A673 (cell line): Measurements from ENCODE around the gene PIGL.

Experiments
- CTCF ChIP-seq: fragments of 300-800, 200-600 bp; sonication (generic); conservative IDR thresholded peaks from 2 replicates; pipeline ENCODE4 v1.5.1; 2017; ENCODE audit warnings: low read depth, mild to moderate bottlenecking, antibody characterized with exemption, low read length, moderate library complexity, mixed read lengths
- EZH2 ChIP-seq: fragments of 200-600 bp; sonication (generic); IDR thresholded peaks from 2 replicates; pipeline ENCODE4 v1.6.1; 2017; ENCODE audit warnings: borderline replicate concordance, low read depth, mild to moderate bottlenecking, mixed read lengths, antibody characterized with exemption, low read length; ENCODE audit not compliant: poor library complexity, severe bottlenecking

DNA sequence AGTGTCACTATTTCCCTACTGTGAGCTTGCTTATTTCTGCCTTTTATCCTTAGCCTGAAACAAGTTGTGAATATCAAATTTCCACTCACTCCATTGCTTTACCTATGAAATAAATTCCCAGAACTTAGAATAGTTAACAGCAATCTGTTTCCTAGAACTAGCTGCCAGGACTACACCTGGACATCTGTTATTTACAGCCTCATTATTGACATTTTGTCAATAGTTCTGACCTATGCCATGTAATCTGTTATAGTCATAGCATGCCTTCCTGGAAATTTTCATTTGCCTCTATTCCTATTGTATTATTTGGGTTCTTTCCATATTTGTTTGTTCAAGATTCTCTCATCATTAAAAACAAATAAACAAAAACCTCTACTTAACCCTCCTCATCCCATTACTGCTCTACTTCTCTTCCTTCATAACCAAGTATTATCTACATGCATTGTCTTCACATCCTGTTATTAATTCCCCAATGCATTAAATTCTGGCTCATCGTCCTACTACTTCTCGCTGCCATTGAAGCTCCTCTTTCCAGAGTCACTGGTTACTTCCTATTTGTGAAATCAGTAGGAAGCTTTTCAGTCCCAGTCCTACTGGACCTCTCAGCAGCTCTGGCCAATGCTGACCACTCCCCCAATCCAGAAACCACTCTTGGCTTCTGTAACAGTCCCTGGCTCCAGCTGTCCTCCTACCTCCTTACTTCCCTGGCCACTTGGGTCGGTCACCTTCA lies 55.3 kb downstream of the PIGL start:
- TF ChIP-seq CTCF (no peak), EZH2 (no peak)
